Ishikawa (cell line): ENCODE data around the gene CDH24.

Experiments used
- CEBPB ChIP-seq: IDR thresholded peaks from 2 replicates; pipeline ENCODE4 v1.6.1; 2012
- CREB1 ChIP-seq: IDR thresholded peaks from 2 replicates; pipeline ENCODE4 v1.6.1; 2012; ENCODE audit warnings: low read depth
- EGR1 ChIP-seq: IDR thresholded peaks from 2 replicates; pipeline ENCODE4 v1.6.1; 2012
- EP300 ChIP-seq: IDR thresholded peaks from 2 replicates; pipeline ENCODE4 v1.6.1; 2012; ENCODE audit warnings: borderline replicate concordance
- FOXM1 ChIP-seq: IDR thresholded peaks from 2 replicates; pipeline ENCODE4 v1.6.1; 2012; ENCODE audit warnings: low read depth, borderline replicate concordance
- MAX ChIP-seq: IDR thresholded peaks from 2 replicates; pipeline ENCODE4 v1.6.1; 2012
- NFIC ChIP-seq: IDR thresholded peaks from 2 replicates; pipeline ENCODE4 v1.6.1; 2012
- RAD21 ChIP-seq: IDR thresholded peaks from 2 replicates; pipeline ENCODE4 v1.6.1; 2012; ENCODE audit warnings: low read depth
- TAF1 ChIP-seq: IDR thresholded peaks from 2 replicates; pipeline ENCODE4 v1.6.1; 2012; ENCODE audit warnings: low read depth, mild to moderate bottlenecking
- TCF12 ChIP-seq: IDR thresholded peaks from 2 replicates; pipeline ENCODE4 v1.6.1; 2012; ENCODE audit warnings: low read depth
- TEAD4 ChIP-seq: IDR thresholded peaks from 2 replicates; pipeline ENCODE4 v1.6.1; 2012
- YY1 ChIP-seq: IDR thresholded peaks from 2 replicates; pipeline ENCODE4 v1.6.1; 2012; ENCODE audit warnings: low read depth
- ZBTB7A ChIP-seq: IDR thresholded peaks from 2 replicates; pipeline ENCODE4 v1.6.1; 2012; ENCODE audit warnings: low read depth
- TF ChIP-seq, protein P1 (sequence below): IDR thresholded peaks from 2 replicates; pipeline ENCODE4 v1.6.1; 2012
- TF ChIP-seq, protein P2 (sequence below): IDR thresholded peaks from 2 replicates; pipeline ENCODE4 v1.6.1; 2012; ENCODE audit warnings: low read depth, mild to moderate bottlenecking

The CDH24 gene

GRCh38 chr14:23052182-23052623, 5.1 kb downstream of the CDH24 start:
- TF ChIP-seq TCF12: no peak
- TF ChIP-seq RAD21: no peak
- TF ChIP-seq, protein P1, sequence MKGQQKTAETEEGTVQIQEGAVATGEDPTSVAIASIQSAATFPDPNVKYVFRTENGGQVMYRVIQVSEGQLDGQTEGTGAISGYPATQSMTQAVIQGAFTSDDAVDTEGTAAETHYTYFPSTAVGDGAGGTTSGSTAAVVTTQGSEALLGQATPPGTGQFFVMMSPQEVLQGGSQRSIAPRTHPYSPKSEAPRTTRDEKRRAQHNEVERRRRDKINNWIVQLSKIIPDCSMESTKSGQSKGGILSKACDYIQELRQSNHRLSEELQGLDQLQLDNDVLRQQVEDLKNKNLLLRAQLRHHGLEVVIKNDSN: no peak
- no peak for TF ChIP-seq CEBPB
- TF ChIP-seq, protein P2, sequence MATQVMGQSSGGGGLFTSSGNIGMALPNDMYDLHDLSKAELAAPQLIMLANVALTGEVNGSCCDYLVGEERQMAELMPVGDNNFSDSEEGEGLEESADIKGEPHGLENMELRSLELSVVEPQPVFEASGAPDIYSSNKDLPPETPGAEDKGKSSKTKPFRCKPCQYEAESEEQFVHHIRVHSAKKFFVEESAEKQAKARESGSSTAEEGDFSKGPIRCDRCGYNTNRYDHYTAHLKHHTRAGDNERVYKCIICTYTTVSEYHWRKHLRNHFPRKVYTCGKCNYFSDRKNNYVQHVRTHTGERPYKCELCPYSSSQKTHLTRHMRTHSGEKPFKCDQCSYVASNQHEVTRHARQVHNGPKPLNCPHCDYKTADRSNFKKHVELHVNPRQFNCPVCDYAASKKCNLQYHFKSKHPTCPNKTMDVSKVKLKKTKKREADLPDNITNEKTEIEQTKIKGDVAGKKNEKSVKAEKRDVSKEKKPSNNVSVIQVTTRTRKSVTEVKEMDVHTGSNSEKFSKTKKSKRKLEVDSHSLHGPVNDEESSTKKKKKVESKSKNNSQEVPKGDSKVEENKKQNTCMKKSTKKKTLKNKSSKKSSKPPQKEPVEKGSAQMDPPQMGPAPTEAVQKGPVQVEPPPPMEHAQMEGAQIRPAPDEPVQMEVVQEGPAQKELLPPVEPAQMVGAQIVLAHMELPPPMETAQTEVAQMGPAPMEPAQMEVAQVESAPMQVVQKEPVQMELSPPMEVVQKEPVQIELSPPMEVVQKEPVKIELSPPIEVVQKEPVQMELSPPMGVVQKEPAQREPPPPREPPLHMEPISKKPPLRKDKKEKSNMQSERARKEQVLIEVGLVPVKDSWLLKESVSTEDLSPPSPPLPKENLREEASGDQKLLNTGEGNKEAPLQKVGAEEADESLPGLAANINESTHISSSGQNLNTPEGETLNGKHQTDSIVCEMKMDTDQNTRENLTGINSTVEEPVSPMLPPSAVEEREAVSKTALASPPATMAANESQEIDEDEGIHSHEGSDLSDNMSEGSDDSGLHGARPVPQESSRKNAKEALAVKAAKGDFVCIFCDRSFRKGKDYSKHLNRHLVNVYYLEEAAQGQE: no peak
- TF ChIP-seq ZBTB7A: no peak
- TF ChIP-seq TEAD4: no peak
- TF ChIP-seq TAF1: no peak
- TF ChIP-seq EP300: no peak
- no peak for TF ChIP-seq NFIC
- no peak for TF ChIP-seq CREB1

- TF ChIP-seq CREB1 (no peak), NFIC (no peak), EP300 (no peak), MAX (no peak), EGR1 (no peak), ZBTB7A (no peak), CEBPB (no peak), TAF1 (no peak), RAD21 (no peak), YY1 (no peak), TCF12 (no peak), TEAD4 (no peak), FOXM1 (no peak)
- TF ChIP-seq, protein P2: no peak
- TF ChIP-seq, protein P1: no peak
These were observed 5.9 kb downstream of the CDH24 start for GRCh38 chr14:23051141-23052057.

DNA sequence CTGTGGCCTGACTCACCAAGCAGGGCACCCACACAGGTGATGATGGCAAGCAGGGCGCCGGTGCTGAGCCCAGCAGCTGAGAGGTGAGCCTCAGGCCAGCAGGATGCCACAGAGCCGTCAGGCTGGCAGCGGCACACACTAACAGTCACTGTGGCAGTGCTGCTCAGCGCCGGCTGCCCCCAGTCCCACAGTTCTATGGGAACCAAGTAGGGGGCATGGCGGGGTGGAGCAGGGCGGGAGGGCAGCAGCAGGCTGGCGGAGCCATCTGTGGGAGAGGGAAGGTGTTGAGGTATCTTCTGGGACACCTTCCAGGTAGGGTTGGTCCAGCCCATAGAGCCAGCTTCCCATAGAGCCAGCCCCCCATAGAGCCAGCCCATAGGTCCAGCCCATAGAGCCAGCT, 8.3 kb downstream of the CDH24 start:
- TF ChIP-seq TCF12: no peak
- TF ChIP-seq TEAD4: no peak

- TF ChIP-seq NFIC (no peak), TAF1 (no peak), TCF12 (no peak), TEAD4 (no peak), CREB1 (no peak), EGR1 (no peak), EP300 (no peak)
- TF ChIP-seq, protein P1: no peak
- TF ChIP-seq, protein P2: no peak
These were observed 9.3 kb downstream of the CDH24 start for GRCh38 chr14:23047751-23048693.
